H9 (cell line): ENCODE measurements around the gene CACFD1. TPM values are rescaled to one million over a fixed set of nuclear protein-coding genes. Genes with fewer than 3 reads are reported as not detected.

Source experiments
- DNase-seq: peaks from one replicate; pipeline ENCODE4 v3.0.0-alpha.2; 2017
- H2AFZ ChIP-seq: one replicate; pipeline ENCODE4 v1.6.1; 2013; ENCODE audit warnings: mild to moderate bottlenecking, low read length, control low read depth, moderate library complexity
- H2AK5ac ChIP-seq: 2 replicates; pipeline ENCODE4 v1.6.1; 2013; ENCODE audit warnings: low read length, control low read depth, mixed read lengths; ENCODE audit not compliant: insufficient read length
- H2BK120ac ChIP-seq: one replicate; pipeline ENCODE4 v1.6.1; 2013; ENCODE audit warnings: low read depth, mild to moderate bottlenecking, low read length, control low read depth, inconsistent platforms; ENCODE audit not compliant: poor library complexity, severe bottlenecking
- H2BK12ac ChIP-seq: 2 replicates; pipeline ENCODE4 v1.6.1; 2013; ENCODE audit warnings: low read length, control low read depth, mixed read lengths, low read depth; ENCODE audit not compliant: insufficient read length
- H2BK15ac ChIP-seq: 2 replicates; pipeline ENCODE4 v1.6.1; 2013; ENCODE audit warnings: low read depth, low read length, control low read depth
- H2BK20ac ChIP-seq: one replicate; pipeline ENCODE4 v1.6.1; 2013; ENCODE audit warnings: low read depth, mild to moderate bottlenecking, low read length, control low read depth, inconsistent platforms; ENCODE audit not compliant: poor library complexity, severe bottlenecking
- H2BK5ac ChIP-seq: 2 replicates; pipeline ENCODE4 v1.6.1; 2013; ENCODE audit warnings: low read length, control low read depth, mixed read lengths; ENCODE audit not compliant: insufficient read length
- H3K14ac ChIP-seq: 2 replicates; pipeline ENCODE4 v1.6.1; 2013; ENCODE audit warnings: low read length, control low read depth; ENCODE audit not compliant: insufficient read depth
- H3K18ac ChIP-seq: 2 replicates; pipeline ENCODE4 v1.6.1; 2013; ENCODE audit warnings: low read depth, mild to moderate bottlenecking, mixed read lengths, low read length, control low read depth; ENCODE audit not compliant: insufficient read length
- H3K23ac ChIP-seq: 2 replicates; pipeline ENCODE4 v1.6.1; 2013; ENCODE audit warnings: low read length, control low read depth, mixed read lengths, low read depth; ENCODE audit not compliant: insufficient read length
- H3K23me2 ChIP-seq: 2 replicates; pipeline ENCODE4 v1.6.1; 2013; ENCODE audit warnings: low read depth, mild to moderate bottlenecking, mixed read lengths, low read length, control low read depth; ENCODE audit not compliant: insufficient read length, poor library complexity, severe bottlenecking
- H3K27ac ChIP-seq: 2 replicates; pipeline ENCODE4 v1.5.1; 2013; ENCODE audit warnings: low read length, control low read depth, mixed read lengths, low read depth; ENCODE audit not compliant: insufficient read length
- H3K27me3 ChIP-seq: 2 replicates; pipeline ENCODE4 v1.6.1; 2013; ENCODE audit warnings: low read length, control low read depth, inconsistent platforms; ENCODE audit not compliant: insufficient read depth
- H3K4ac ChIP-seq: 2 replicates; pipeline ENCODE4 v1.6.1; 2013; ENCODE audit warnings: low read depth, mild to moderate bottlenecking, control low read depth, inconsistent platforms, low read length, moderate library complexity
- H3K4me1 ChIP-seq: 2 replicates; pipeline ENCODE4 v1.6.1; 2013; ENCODE audit warnings: low read length, control low read depth, inconsistent platforms; ENCODE audit not compliant: insufficient read depth
- H3K4me2 ChIP-seq: 2 replicates; pipeline ENCODE4 v1.6.1; 2013; ENCODE audit warnings: low read length, control low read depth, mixed read lengths; ENCODE audit not compliant: insufficient read length, insufficient read depth
- H3K56ac ChIP-seq: 2 replicates; pipeline ENCODE4 v1.6.1; 2013; ENCODE audit warnings: low read depth, mild to moderate bottlenecking, mixed read lengths, low read length, control low read depth; ENCODE audit not compliant: insufficient read length
- H3K79me1 ChIP-seq: 2 replicates; pipeline ENCODE4 v1.6.1; 2013; ENCODE audit warnings: low read depth, mild to moderate bottlenecking, moderate library complexity, low read length, control low read depth, inconsistent platforms; ENCODE audit not compliant: insufficient read depth, poor library complexity, severe bottlenecking
- H3K79me2 ChIP-seq: 2 replicates; pipeline ENCODE4 v1.6.1; 2013; ENCODE audit warnings: low read length, control low read depth, inconsistent platforms; ENCODE audit not compliant: insufficient read depth
- H3K9ac ChIP-seq: 2 replicates; pipeline ENCODE4 v1.6.1; 2013; ENCODE audit warnings: low read length, control low read depth, mixed read lengths; ENCODE audit not compliant: insufficient read length; ENCODE audit errors: extremely low read depth
- H3K9me3 ChIP-seq: one replicate; pipeline ENCODE4 v1.6.1; 2013; ENCODE audit warnings: low read depth, low read length, inconsistent platforms; ENCODE audit not compliant: control insufficient read depth
- H3T11ph ChIP-seq: one replicate; pipeline ENCODE4 v1.6.1; 2013; ENCODE audit warnings: mild to moderate bottlenecking, low read length, control low read depth, inconsistent platforms
- H4K20me1 ChIP-seq: one replicate; pipeline ENCODE4 v1.6.1; 2013; ENCODE audit not compliant: control insufficient read depth, insufficient read length, insufficient read depth
- H4K5ac ChIP-seq: 2 replicates; pipeline ENCODE4 v1.6.1; 2013; ENCODE audit warnings: low read depth, mild to moderate bottlenecking, mixed read lengths, low read length, control low read depth; ENCODE audit not compliant: insufficient read length
- H4K8ac ChIP-seq: replicated peaks from 2 replicates; pipeline ENCODE4 v1.6.1; 2013; ENCODE audit warnings: low read length, control low read depth, mixed read lengths, low read depth; ENCODE audit not compliant: insufficient read length
- H4K91ac ChIP-seq: 2 replicates; pipeline ENCODE4 v1.6.1; 2013; ENCODE audit warnings: low read depth, mild to moderate bottlenecking, moderate library complexity, mixed read lengths, low read length, control low read depth; ENCODE audit not compliant: insufficient read length
- H3K27ac Mint-ChIP-seq, 3 experiments: 2 replicates in 2 of 3; 3 replicates in 1 of 3; pipeline ENCODE4 v1.8.0; 2020 to 2021; ENCODE audit warnings: mixed read lengths in 3 of 3, mild to moderate bottlenecking in 1 of 3, moderate library complexity in 1 of 3
- H3K27me3 Mint-ChIP-seq: 2 replicates; pipeline ENCODE4 v1.8.0; 2021; ENCODE audit warnings: low read depth, mild to moderate bottlenecking, moderate library complexity, mixed read lengths
- H3K36me3 Mint-ChIP-seq, 3 experiments: 2 replicates in 2 of 3; 3 replicates in 1 of 3; pipeline ENCODE4 v1.8.0; 2020 to 2021; ENCODE audit warnings: low read depth in 3 of 3, mixed read lengths in 3 of 3; ENCODE audit not compliant: insufficient read depth in 1 of 3
- H3K4me1 Mint-ChIP-seq, 2 experiments: 2 replicates each; pipeline ENCODE4 v1.8.0; 2020; ENCODE audit warnings: mixed read lengths in 2 of 2
- H3K4me3 Mint-ChIP-seq, 2 experiments: 2 replicates in 1 of 2; 3 replicates in 1 of 2; pipeline ENCODE4 v1.8.0; 2020 to 2021; ENCODE audit warnings: mild to moderate bottlenecking in 2 of 2, mixed read lengths in 2 of 2, moderate library complexity in 1 of 2
- H3K9me3 Mint-ChIP-seq, 2 experiments: 2 replicates in 1 of 2; 3 replicates in 1 of 2; pipeline ENCODE4 v1.8.0; 2020; ENCODE audit warnings: mild to moderate bottlenecking in 2 of 2, mixed read lengths in 2 of 2, moderate library complexity in 1 of 2
- CTCF ChIP-seq: fragments of 200-600 bp; sonication (generic); conservative IDR thresholded peaks from 3 replicates; pipeline ENCODE4 v1.8.0; 2021; ENCODE audit warnings: antibody characterized with exemption, mild to moderate bottlenecking
- WGBS: extraction: QIAGEN DNeasy Blood & Tissue Kit; methylation state at CpG from one replicate; pipeline ENCODE4 v1.1.7; 2013; ENCODE audit warnings: missing lambda C conversion rate, low lambda C conversion rate, mixed read lengths; ENCODE audit not compliant: insufficient read length; ENCODE audit errors: extremely low coverage; 5-methylcytosine and 5-hydroxymethylcytosine counted together
- total RNA-seq: library from RNA; stranded (reverse); gene quantifications from 2 replicates; pipeline ENCODE4 v1.2.1, GENCODE V29; 2021

CACFD1 gene
- total RNA-seq, 1 experiment from 2014 or later: 20.0 TPM

DNA sequence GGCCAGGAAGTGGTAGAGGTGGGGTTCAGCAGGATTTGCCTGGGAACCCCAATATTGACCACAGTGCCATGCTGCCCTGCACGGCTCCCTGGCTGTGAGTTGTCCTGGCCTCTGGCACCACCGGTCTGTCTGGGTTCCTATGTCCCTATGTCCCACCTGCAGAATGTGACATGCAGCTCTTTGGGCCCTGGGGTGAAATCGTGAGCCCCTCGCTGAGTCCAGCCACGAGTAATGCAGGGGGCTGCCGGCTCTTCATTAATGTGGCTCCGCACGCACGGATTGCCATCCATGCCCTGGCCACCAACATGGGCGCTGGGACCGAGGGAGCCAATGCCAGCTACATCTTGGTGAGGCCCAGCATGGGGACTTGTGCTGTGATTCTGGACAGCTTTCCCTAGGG is 2.0 kb upstream of the CACFD1 start:
- no peak overlapping the region for H4K5ac ChIP-seq
- peaks cover 7% of the 10 kb centered on the region; the same call in 1 of the 2 replicates for H3K4me1 ChIP-seq
- H3T11ph ChIP-seq: no peak overlapping the region
- no peak overlapping the region for H3K56ac ChIP-seq
- no peaks in the 10 kb centered on the region for H3K79me1 ChIP-seq
- no peak overlapping the region for H3K4me2 ChIP-seq
- no peak overlapping the region for H2AK5ac ChIP-seq
- no peak overlapping the region for H3K23ac ChIP-seq
- H3K18ac ChIP-seq: no peak overlapping the region
- H3K27me3 Mint-ChIP-seq: peaks cover 8% of the 10 kb centered on the region
- no peak overlapping the region for H2BK12ac ChIP-seq
- H4K20me1 ChIP-seq: peaks cover 2% of the 10 kb centered on the region
- H2AFZ ChIP-seq: no peak overlapping the region
- no peaks in the 10 kb centered on the region; a peak in 1 of 7 replicates for H3K36me3 Mint-ChIP-seq
- H3K4me1 Mint-ChIP-seq: peaks cover 16 to 25% of the 10 kb centered on the region in 2 experiments
- no peaks in the 10 kb centered on the region; a peak in 1 of 5 replicates for H3K9me3 Mint-ChIP-seq
- no peak overlapping the region for H3K27ac Mint-ChIP-seq
- peaks cover 13% of the 10 kb centered on the region for H3K23me2 ChIP-seq
- no peak overlapping the region for H4K8ac ChIP-seq
- no peak overlapping the region for H3K4ac ChIP-seq
- H4K91ac ChIP-seq: no peak overlapping the region
- DNase-seq: no peak
- no peak overlapping the region for H3K27ac ChIP-seq
- H2BK120ac ChIP-seq: no peak overlapping the region
- TF ChIP-seq CTCF: no peak
- WGBS: no CpG with 5 or more reads among the region's 11 CpGs
- H2BK15ac ChIP-seq: no peak overlapping the region
- no peak overlapping the region for H3K14ac ChIP-seq
- no peaks in the 10 kb centered on the region for H3K9me3 ChIP-seq
- no peak overlapping the region for H3K4me3 Mint-ChIP-seq
- H3K27me3 ChIP-seq: no peaks in the 10 kb centered on the region
- H3K79me2 ChIP-seq: no peaks in the 10 kb centered on the region
- no peak overlapping the region for H2BK20ac ChIP-seq
- no peak overlapping the region for H2BK5ac ChIP-seq
- no peak overlapping the region for H3K9ac ChIP-seq
